Transverse colon (tissue), 4 donors: ENCODE data around the gene SUMF1.

Experiments
- EP300 ChIP-seq: sonication (generic); formaldehyde crosslinking; IDR thresholded peaks from one replicate; pipeline ENCODE4 v1.6.1; 2017; ENCODE audit warnings: antibody characterized with exemption, low read depth
- POLR2A ChIP-seq: fragments of 450-650 bp; IDR thresholded peaks from one replicate; pipeline ENCODE4 v1.6.1; 2016; ENCODE audit warnings: antibody characterized with exemption, mild to moderate bottlenecking, moderate library complexity
- POLR2AphosphoS5 ChIP-seq, 3 donors: sonication (generic); formaldehyde crosslinking; IDR thresholded peaks; one replicate each; pipeline ENCODE4 v1.6.1; 2016; ENCODE audit warnings: antibody characterized with exemption in 3 of 3
- TF ChIP-seq, protein P1 (sequence below), 5 experiments: fragments of 200-600 bp in 3 of 5; fragments of 450-650 bp in 2 of 5; sonication (generic) in 3 of 5; IDR thresholded peaks; 1 replicate in 2 of 5; 2 replicates in 3 of 5; pipeline ENCODE4 v1.5.1; 2016 to 2017; ENCODE audit warnings: antibody characterized with exemption in 5 of 5, inconsistent platforms in 3 of 5, mild to moderate bottlenecking in 2 of 5, moderate library complexity in 1 of 5

DNA sequence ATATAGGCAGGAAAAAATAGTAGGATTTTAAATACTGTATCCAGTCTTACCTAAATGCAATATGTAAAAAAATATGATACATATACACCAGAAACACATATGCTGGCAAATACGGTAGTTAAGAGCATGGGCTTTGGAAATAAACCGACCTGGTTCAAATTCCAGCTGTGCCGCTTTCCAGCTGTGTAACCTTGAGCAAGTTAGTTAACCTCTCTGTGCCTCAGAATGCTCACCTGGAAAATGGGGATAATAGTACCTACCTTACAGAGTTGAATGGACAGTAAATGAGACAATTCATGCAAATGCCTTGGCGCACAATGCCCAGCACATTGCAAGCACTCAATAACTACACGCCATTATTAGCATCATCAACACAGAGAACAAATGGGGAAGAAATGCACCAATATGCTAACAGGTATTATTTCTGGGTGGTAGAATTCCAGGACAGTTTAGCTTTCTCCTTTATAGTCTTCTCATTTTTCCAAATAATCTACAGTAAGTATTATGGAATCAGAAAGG lies 50.6 kb downstream of the SUMF1 start:
- TF ChIP-seq, protein P1, sequence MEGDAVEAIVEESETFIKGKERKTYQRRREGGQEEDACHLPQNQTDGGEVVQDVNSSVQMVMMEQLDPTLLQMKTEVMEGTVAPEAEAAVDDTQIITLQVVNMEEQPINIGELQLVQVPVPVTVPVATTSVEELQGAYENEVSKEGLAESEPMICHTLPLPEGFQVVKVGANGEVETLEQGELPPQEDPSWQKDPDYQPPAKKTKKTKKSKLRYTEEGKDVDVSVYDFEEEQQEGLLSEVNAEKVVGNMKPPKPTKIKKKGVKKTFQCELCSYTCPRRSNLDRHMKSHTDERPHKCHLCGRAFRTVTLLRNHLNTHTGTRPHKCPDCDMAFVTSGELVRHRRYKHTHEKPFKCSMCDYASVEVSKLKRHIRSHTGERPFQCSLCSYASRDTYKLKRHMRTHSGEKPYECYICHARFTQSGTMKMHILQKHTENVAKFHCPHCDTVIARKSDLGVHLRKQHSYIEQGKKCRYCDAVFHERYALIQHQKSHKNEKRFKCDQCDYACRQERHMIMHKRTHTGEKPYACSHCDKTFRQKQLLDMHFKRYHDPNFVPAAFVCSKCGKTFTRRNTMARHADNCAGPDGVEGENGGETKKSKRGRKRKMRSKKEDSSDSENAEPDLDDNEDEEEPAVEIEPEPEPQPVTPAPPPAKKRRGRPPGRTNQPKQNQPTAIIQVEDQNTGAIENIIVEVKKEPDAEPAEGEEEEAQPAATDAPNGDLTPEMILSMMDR (IDR thresholded peaks at IDR 0.05), result no peak
- TF ChIP-seq POLR2AphosphoS5 (IDR thresholded peaks at IDR 0.05) (no peak), EP300 (no peak), POLR2A (no peak)
